ENCODE measurements around the gene ANKRD11.

GRCh38 chr16:89256651-89257254 lies 233.6 kb downstream of the ANKRD11 start:
- TF ChIP-seq, protein P1, sequence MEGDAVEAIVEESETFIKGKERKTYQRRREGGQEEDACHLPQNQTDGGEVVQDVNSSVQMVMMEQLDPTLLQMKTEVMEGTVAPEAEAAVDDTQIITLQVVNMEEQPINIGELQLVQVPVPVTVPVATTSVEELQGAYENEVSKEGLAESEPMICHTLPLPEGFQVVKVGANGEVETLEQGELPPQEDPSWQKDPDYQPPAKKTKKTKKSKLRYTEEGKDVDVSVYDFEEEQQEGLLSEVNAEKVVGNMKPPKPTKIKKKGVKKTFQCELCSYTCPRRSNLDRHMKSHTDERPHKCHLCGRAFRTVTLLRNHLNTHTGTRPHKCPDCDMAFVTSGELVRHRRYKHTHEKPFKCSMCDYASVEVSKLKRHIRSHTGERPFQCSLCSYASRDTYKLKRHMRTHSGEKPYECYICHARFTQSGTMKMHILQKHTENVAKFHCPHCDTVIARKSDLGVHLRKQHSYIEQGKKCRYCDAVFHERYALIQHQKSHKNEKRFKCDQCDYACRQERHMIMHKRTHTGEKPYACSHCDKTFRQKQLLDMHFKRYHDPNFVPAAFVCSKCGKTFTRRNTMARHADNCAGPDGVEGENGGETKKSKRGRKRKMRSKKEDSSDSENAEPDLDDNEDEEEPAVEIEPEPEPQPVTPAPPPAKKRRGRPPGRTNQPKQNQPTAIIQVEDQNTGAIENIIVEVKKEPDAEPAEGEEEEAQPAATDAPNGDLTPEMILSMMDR (conservative IDR thresholded peaks at IDR 0.05 in 1 of 2, IDR thresholded peaks at IDR 0.05 in 1 of 2; ENCODE audit: low read depth in 1 of 2, low read length in 2 of 2), result no peak
- no peak for TF ChIP-seq EZH2 (IDR thresholded peaks at IDR 0.05; ENCODE audit: low read length, missing control alignments)
